GM19397 (cell line): ENCODE data around the gene XKR7.

Source experiments
- ATAC-seq: cut with Tn5 transposase; IDR thresholded peaks from one replicate; pipeline ENCODE4 v1.9.1; 2021; ENCODE audit warnings: mild to moderate bottlenecking, moderate library complexity; ENCODE audit not compliant: unreplicated experiment

XKR7 gene

DNA sequence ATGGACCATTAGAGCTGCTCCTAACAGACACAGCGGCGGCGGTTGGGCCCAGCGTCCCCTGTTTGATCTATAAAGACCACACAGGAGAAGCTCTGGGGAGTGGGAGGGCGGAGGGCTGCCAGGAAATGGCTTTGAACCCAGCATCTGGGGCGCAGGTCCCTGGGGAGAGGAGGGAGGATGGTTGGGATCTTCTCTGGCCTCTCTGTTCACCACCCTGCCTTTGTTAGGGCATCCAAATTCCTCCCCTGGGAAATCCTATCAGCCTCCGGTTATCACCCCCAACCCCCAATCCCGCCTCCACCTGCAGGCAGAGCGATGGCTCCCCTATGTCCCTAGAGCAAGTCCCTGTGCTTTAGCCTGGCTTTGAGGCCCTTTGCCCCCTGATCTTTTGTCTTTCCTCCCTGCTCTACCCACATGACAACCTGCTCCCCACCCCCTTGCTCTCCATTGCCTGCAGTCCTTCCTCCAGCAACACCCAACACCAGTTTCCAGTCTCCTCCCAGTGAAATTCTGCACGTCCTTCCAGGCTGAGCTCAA lies 7.1 kb downstream of the XKR7 start:
- ATAC-seq: no peak

DNA sequence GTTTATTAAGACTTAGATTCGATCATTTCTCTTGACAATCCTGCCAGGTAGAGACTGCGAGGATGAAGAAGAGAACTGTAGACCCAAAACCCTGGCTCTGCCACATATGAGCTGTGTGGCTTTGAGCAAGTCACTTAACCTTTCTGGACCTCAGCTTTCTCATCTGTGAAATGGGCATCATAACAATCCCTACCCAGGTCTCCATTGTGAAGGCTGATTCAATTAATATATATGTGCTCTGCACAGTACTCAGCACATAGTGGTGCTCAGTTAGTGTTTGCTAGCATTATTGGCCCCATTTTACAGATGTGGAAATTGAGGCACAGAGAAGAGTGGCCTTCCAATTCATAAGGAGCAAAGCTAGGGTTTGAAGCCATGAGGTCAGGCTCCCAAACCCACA lies 7.9 kb downstream of the XKR7 start:
- ATAC-seq: no peak

DNA sequence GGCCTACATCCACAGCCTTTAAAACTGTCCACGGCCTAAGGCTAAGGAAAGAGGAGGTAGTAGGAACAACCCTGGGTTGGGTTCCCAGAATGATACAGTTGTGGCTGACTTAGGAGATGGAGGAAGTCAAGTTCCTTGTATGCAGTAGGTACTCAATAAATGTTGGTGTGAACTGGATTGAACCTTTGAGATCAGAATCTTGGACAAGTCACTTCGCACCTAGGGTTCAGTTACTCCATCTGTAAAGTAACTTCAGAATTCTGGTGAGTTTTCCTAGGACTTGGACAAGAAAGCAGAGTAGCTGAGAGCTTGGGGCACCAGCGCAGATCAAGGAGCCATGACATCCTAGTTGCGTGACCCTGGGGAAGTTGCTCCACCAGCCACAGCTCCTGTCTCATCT lies 9.1 kb downstream of the XKR7 start:
- ATAC-seq: no peak

DNA sequence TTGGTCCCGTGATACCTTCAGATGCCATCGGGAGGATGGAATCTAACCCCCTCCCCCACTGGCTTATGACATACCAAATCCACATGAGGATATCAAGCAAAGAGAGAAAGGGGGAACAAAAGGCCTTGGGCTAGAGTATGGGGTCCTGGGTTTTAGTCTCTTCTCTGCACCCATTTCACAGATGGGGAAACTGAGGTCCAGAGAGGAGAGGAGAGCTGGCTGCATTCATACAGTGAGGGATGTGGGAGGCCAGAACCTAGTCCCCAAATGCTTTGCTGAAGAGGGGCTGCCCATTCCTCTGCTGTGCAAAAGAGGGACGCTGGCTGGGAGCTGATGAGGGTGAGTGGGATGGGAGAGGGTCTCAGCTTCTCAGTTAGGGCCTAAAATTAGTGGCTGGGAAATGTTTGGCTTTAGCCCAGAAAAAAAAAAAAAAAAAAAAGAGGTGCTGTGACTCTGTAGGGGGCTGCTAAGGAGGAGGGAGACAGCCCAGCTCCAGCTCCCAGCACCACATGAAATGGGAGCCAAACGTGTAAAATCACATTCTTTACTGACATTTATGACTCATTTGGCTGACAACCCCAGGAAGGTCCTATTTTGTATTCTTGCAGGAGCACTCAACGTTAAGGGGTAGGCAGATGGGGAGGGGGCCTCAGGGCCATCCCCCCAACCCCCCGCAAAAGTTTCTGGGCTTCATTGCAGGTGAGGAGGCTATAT lies 11.9 kb downstream of the XKR7 start:
- ATAC-seq: no peak

DNA sequence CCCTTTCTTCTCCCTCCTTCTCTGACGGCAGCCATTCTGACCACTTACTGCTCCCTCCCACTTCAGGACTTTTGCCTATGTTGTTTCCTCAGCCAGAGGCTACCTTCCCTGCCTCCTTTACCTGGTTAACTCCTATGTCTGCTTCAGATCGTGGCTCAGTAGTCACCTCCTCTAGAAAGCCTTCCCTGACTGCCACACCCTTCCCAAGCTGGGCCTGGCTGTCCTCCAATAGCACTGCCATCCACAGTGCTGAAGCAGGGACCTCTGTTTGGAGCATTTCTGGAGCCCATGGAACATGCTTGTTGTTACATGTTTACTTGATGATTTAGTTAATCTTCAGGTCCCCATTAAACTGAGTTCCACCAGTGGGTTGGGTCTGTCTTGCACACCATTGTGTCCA lies 13.8 kb downstream of the XKR7 start:
- ATAC-seq: no peak

DNA sequence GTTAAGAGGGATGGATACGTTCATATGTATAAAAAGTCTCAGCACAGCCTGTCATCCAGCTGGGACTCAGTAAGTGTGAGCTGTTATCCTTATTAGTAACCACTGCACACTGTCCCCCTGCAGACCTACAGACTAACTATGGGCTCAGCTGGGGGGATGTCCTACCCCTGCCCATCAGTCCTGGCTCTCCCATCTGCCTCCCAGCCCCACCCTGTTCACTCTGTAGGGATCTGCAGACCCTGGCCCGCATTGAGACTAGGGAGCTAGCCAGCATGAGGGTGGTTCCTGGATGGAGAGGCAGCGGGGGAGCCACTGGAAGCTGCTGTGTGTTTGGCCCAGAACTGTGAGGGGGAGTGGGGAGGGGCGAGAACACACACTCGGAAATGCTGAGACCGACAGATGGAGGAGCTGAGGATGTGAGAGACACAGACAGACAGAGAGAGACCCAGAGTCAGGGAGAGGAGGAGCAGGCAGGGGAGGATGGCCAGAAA lies 17.1 kb downstream of the XKR7 start:
- no peak for ATAC-seq

DNA sequence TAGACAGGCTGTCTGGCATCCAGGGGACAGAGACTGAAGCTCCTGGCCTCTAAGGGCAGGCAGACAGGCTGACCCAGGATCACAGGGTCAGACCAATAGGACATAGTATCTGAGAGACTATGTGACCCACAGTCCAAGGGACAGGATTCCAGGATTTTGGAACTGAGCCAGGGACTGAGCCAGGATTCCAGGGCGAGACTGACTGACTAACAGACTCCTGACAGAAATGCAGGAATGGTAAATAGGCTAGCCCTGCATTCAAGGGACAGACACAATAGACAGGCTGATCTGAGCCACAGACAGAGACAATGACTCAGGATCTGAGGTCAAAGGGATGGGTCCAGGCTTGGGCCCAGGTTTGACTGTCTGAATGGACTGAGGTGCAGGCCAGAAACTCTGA lies 19.8 kb downstream of the XKR7 start:
- no peak for ATAC-seq

DNA sequence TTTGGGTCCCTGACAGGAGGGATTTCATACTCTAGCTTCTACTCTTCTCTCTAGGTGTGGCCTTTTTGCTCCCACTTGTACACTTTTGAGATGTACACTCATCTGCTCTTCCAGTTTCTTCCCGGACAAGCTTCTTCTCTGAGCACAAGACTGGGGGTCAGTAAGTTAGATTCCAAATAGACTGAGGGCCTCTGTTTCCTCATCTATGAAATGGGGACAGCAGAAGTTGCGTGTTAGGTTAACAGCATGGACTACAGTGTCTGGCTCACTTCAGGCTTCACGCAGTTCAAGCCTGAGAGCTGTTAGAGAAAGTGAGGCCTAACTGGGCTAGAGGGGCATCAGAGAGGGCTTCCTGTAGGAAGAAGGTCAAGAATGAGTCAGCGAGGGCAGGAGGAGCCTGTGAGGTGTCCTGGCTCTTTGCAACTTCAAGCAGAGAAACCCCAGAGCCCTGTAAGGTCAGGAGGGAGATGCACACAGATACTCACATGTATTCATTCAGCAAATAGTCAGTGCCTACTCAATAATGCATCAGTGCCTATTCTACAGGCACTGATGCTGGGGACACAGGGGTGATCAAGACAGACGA lies 20.6 kb downstream of the XKR7 start:
- no peak for ATAC-seq

DNA sequence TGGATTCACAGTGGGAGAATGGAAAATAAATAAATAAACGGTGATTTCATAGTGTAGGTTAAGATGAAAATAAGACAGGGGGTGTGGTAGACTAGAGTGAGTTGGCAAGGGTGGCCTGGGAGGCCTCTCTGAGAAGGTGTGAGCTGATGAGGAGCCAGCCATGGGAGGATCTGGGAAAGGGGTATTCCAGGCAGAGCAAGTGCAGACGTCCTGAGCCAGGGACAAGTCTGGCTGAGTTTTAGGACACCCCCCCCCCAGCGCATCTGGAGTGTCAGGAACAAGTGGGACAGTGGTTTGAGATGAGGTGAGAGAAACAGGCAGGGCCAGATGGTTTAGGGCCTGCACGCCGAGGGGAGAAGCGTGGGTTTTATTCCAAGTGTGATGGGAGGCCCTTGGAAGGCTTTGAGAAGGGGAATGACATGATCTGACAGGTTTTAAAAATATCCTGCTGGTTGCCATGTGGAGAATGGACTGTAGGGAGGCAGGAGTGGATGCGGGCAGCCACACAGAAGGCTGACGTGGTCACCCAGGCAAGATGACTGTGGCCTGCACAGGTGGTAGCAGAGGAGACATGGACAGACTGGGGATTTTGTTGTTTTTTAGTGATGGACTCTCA lies 21.2 kb downstream of the XKR7 start:
- ATAC-seq: no peak

DNA sequence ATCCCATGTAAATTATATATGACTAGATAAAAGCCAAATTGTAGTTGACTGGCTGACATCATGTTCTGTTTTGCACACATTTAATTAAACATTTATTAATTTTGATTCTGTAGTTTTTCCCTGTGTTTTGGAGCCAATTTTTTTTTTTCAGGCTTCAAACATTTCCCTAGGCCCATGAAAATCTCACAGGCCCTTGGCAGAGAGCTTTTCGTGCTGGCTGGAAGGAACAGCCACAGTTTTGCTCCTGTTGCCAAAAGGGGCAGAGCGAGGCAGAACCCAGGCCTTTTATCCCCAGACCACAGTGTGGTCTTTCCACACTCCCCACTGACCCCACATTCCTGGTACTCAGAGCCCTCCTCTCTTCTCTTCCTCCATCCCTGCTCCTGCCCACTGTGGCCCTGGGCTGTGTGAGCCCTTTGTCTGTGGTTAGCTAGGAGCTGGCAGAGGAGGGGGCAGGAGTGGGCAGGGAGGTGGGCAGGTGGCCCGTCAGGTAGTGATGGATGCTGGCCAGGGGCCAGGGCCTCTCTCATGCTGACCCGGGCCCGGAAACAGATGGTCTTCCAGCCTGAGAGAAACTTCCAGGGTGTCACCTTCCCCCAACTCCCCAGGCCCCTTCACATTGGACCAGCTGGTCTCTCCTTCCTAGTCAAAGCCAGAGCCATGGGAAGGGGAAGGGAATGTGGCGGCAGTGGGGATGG lies 22.8 kb downstream of the XKR7 start:
- ATAC-seq: no peak

DNA sequence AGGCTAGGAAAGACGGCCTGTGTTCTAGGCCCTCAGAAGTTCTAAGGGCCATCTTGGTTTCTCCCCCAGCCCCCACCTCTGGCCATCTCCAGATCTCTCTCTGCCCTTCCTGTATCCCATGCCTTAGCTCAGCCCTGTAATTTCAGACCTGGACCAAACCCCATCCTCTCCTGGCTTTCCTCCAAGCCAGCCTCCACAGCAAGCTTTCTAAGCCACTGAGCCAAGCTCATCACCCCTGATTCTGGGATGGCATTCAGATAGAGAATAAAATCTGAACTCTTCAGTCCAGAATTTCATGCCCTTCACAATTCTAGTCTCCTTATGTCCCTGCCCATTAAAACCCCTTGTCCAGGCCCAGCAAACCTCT lies 23.4 kb downstream of the XKR7 start:
- no peak for ATAC-seq

DNA sequence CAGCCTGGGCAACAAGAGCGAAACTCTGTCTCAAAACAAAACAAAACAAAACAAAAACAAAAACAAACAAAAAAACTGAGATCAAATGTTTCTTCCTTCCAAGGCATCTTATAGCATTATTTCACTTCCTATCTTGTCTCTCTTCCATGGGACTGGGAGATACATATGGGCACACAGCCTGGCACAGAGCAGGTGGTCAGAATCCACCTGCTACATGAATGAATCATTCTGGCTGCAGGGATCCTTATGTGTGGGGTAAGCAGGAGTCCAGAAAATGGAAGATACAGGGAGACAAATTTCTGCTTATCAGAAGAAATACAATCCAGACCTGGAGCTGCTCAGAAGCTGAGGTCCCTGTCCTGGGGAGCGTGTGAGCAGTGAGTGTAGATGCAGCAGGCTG lies 24.1 kb downstream of the XKR7 start:
- ATAC-seq: no peak

DNA sequence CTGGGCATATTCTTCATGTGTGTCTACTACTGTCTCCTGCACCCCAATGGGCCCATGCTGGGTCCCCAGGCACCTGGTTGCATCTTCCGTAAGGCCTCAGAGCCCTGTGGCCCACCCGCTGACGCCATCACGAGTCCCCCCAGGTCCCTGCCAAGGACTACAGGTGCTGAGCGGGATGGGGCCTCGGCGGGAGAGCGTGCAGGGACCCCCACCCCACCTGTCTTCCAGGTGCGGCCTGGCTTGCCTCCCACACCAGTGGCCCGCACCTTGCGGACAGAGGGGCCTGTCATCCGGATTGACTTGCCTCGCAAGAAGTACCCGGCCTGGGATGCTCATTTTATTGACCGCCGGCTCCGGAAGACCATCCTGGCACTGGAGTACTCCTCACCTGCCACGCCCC lies 29.0 kb downstream of the XKR7 start:
- no peak for ATAC-seq

DNA sequence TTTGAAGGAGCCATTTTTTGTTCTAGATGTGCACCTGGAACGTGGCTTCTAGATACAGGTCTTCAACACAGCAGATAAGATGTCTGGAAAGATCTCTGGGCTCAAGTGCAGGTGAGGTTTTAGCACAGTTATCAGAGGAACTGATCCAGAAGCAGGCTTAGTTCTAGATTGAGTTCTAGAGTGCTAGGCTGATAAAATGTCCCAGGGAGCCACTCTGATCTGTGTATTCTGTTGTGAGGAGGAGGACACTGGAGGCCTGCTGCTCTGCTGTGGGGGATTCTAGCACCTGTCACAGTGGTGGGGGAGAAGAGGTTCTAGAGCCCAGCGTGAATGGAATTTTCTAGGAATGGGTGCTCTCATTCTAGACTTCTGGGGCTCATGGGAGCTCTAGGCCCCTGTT lies 30.3 kb downstream of the XKR7 start:
- no peak for ATAC-seq

DNA sequence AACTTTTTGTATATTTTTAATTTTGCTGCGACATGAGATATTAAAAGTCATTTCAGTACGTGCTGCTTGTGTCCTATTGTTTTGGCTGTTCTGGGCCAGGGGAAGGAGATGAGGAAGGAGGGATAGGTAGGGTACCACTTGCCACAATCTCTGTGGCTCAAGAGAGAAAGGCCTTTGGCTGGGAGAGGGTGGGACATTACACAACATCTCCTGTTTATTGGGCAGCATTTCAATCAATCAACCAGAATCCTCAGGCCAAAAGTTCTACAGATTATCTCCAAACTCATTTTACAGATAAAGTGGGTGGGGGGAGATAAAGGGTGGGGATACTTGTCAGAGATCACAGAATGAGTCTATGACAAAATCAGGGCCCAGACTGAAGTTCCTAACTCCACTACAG lies 35.4 kb downstream of the XKR7 start:
- no peak for ATAC-seq

DNA sequence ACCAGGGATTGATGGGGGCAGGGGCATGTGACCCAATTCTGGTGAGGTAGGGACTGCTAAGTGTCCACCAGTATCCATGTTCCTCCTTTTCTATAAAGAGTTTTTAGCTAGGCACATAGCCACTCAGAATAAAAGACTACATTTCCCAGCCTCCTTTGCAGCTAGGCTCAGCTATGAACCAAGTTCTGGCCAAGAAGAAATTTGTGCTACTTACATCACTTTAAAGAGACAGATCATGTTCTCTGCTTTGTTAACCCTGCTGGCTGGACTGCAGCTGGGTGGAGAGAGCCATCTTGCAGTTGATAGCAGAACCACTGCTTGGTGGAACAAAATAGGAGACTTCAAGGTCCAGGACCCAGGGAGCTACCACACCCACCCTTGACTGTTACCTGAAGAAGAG lies 37.0 kb downstream of the XKR7 start:
- ATAC-seq: no peak

DNA sequence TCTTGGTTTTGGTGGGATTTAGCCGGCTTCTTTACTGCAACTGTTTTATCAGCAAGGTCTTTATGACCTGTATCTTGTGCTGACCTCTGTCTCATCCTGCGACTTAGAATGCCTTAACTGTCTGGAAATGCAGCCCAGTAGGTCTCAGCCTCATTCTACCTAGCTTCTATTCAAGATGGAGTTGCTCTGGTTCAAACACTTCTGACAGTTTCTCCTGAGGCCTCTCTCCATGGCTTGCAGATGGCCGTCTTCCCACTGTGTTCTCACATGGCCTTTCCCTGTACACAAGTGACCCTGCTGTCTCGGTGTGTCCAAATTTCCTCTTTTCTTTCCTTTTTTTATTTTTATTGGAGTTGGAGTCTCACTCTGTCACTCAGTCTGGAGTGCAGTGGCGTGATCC lies 38.1 kb downstream of the XKR7 start:
- ATAC-seq: no peak

DNA sequence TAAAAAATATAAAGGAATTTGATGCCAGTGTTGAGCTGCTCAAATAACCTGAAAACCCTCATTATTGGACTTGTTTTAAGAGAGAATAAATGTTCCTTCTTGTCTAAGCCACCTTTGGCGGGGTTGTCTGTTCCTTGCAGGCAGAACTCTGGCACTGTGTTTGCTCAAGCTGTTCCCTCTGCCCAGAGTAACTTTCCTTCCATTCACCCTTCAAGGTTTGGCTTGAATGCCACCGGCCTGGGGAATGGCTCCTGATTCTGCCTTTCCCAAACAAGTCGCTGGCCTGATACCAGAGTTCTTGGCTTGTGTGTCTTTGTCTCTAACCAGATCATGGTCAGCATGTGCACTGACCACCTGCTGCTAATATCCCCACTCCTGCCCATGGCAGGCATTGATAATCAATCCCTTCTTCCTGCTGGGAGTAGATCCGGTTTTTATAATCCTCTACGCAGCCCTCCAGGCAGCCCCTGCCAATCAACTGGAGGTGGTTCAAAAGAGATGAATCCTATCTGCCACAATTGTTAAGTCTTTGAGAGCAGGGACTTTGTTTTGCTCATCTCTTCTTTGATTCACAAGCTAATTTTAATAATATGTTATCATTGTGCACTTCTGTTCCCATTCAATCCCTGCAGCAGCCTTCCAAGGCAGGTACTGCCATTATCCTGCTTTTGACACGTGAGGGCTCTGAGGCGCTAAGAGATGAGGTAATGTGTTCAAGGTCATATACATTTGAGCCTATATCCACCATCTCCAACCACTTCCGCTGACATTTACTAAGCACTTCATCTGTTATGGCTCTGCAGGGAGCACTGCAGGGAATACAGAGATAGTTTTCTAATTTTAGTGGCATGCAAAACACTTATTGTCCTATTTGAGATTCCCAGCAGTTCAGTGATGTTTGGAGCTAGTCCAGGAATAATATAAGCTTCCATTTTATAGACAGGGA lies 39.2 kb downstream of the XKR7 start:
- no peak for ATAC-seq

DNA sequence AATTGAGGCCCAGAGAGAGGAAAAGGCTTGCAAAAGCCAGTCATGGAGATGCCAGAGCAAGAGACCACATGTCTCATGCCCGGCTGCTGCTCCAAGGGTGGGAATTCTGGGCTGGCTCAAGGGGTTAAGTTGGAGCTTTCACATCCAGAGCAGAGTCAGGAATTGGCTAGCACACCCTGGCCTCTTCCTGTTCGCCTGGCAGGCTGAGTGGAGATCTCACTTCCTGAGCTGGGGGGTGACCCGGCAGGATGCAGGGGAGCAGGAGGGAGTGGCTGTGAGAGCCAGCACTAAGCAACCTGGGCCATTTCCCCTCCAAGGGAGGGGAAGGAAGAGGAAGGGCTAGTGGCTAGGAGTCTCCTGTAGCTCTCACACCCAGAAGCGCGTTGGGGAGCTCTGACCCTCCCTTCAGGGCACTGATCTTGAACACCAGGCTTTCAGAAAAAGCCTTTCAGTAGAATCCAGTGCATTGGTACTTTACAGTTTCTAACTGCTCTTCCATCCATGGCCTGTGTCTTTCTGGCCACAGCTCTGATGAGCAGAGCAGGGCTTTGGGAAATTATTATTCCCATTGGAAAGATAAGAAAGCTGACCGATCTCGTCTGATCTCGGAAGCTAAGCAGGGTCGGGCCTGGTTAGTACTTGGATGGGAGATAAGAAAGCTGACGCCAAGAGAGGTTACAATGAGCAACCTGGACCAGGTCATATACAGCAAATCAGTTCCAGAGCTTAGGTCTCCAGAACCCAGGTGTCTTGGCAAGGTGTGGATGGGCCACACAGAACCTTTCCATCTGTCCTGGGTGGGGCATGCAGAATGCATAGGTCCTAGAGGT lies 40.1 kb downstream of the XKR7 start:
- ATAC-seq: no peak

DNA sequence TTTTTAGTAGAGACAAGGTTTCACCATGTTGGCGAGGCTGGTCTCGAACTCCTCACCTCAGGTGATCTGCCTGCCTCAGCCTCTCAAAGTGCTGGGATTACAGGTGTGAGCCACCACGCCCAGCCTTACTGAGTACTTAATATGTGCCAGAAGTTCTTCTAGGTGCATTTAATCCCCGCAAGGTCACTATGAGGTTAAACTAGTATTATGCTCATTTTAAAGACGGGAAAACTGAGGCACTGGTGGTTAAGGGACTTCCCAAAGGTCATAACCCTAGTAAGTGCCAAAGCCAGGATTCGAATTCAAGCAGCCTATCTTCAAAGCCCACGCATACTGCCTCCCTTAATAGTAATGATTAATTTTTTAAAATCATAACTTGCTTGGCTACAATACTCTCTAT lies 41.6 kb downstream of the XKR7 start:
- ATAC-seq: no peak
